ENCODE results near the gene HIF1AN. TPM values are rescaled to one million over a fixed set of nuclear protein-coding genes. Genes with fewer than 3 reads are reported as not detected.
A peak's percentile ranks its signal among the peaks of the same experiment; 100 is the strongest.

HIF1AN gene
- total RNA-seq, 1 experiment from 2014 or later = 49.9 TPM

DNA sequence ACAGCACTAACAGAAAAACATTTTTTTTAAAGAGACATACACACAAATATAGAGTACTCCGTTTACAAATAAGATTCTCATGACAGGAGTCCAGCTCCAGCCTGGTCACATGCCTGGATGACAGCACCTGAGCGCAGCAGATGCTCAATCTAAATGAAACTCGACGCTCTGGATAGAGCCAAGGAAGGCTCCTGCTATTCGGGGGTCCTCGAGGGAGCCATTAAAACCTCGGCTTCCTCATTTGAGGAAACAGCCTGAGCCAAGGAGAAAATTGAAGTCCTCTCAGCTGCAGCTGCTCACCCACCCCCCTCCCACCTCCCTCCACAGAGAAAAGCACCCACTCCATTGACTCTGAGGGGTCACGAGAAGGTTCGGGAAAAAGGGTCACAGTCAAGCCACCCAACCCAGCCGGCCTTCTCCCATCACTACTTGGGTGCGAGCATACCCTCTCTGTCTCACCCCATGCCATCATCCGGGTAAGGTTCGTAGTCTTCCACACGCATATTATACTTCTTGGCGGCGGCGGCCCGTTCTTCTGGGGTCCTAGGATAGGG, 6.7 kb upstream of the HIF1AN start:
- POLR2A ChIA-PET = no interaction called here
- peaks cover 13% of the 10 kb centered on the region for H3K4me1 Mint-ChIP-seq
- no peak overlapping the region for H3K27ac Mint-ChIP-seq
- CTCF ChIA-PET = interaction anchor here (2.7 kb wide), 1 partner anchor 10 kb away, joined by 16 read pairs; no protein-coding TSS in a partner anchor
- no peak for DNase-seq (ENCODE audit: low spot score)
- H3K36me3 Mint-ChIP-seq = peaks cover 26% of the 10 kb centered on the region
- TF ChIP-seq, protein P1, sequence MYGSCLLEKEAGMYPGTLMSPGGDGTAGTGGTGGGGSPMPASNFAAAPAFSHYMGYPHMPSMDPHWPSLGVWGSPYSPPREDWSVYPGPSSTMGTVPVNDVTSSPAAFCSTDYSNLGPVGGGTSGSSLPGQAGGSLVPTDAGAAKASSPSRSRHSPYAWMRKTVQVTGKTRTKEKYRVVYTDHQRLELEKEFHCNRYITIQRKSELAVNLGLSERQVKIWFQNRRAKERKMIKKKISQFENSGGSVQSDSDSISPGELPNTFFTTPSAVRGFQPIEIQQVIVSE (CRISPR knock-in tag; IDR thresholded peaks at IDR 0.05; ENCODE audit: borderline replicate concordance) = no peak
- TF ChIP-seq KAT7 (CRISPR knock-in tag; IDR thresholded peaks at IDR 0.05; ENCODE audit: borderline replicate concordance) = no peak
- peak; percentile 13; the same call in 1 of the 2 replicates for TF ChIP-seq ZNF138 (CRISPR knock-in tag; conservative IDR thresholded peaks at IDR 0.05)
- no peaks in the 10 kb centered on the region for H3K27me3 Mint-ChIP-seq (ENCODE audit: low read depth)
- ATAC-seq = no peak
- H3K4me3 Mint-ChIP-seq = peak overlapping the region; percentile 99
- H3K9me3 Mint-ChIP-seq = no peaks in the 10 kb centered on the region

GRCh38 chr10:100529475-100530298, 6.1 kb upstream of the HIF1AN start, which contains the start of gene NDUFB8:
NDUFB8 (minus strand) TSS chr10:100529871; CDS start chr10:100529851, 20 bp downstream.
- Mint-ChIP-seq H3K9me3 (no peaks in the 10 kb centered on the region), H3K36me3 (peaks cover 22% of the 10 kb centered on the region), H3K27ac (peak within 1 kb of the TSS; percentile 78), H3K4me1 (peaks cover 13% of the 10 kb centered on the region), H3K4me3 (peak within 1 kb of the TSS; percentile 99), H3K27me3 (ENCODE audit: low read depth) (no peaks in the 10 kb centered on the region)
- CTCF ChIA-PET = interaction anchor here (1.0 to 1.4 kb wide), 3 partner anchors 11 to 21 kb away, joined by 3 to 6 read pairs (median 4); no protein-coding TSS in a partner anchor
- peak; percentile 84 for DNase-seq (ENCODE audit: low spot score)
- POLR2A ChIA-PET = no interaction called here
- peak; percentile 87 for ATAC-seq
- peak; percentile 47; the same call in 1 of the 2 replicates for TF ChIP-seq SMAD3 (CRISPR knock-in tag; IDR thresholded peaks at IDR 0.05; ENCODE audit: borderline replicate concordance)
- TF ChIP-seq, protein P2, sequence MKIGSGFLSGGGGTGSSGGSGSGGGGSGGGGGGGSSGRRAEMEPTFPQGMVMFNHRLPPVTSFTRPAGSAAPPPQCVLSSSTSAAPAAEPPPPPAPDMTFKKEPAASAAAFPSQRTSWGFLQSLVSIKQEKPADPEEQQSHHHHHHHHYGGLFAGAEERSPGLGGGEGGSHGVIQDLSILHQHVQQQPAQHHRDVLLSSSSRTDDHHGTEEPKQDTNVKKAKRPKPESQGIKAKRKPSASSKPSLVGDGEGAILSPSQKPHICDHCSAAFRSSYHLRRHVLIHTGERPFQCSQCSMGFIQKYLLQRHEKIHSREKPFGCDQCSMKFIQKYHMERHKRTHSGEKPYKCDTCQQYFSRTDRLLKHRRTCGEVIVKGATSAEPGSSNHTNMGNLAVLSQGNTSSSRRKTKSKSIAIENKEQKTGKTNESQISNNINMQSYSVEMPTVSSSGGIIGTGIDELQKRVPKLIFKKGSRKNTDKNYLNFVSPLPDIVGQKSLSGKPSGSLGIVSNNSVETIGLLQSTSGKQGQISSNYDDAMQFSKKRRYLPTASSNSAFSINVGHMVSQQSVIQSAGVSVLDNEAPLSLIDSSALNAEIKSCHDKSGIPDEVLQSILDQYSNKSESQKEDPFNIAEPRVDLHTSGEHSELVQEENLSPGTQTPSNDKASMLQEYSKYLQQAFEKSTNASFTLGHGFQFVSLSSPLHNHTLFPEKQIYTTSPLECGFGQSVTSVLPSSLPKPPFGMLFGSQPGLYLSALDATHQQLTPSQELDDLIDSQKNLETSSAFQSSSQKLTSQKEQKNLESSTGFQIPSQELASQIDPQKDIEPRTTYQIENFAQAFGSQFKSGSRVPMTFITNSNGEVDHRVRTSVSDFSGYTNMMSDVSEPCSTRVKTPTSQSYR (CRISPR knock-in tag; IDR thresholded peaks at IDR 0.05) = no peak
- no peak for TF ChIP-seq TEAD4 (CRISPR knock-in tag; IDR thresholded peaks at IDR 0.05)
- TF ChIP-seq E2F1 (CRISPR knock-in tag; IDR thresholded peaks at IDR 0.05) = no peak
- TF ChIP-seq NR1H2 (CRISPR knock-in tag; IDR thresholded peaks at IDR 0.05) = no peak
- TF ChIP-seq ZNF263 (CRISPR knock-in tag; IDR thresholded peaks at IDR 0.05; ENCODE audit: low read depth) = no peak
- TF ChIP-seq ZNF532 (CRISPR knock-in tag; IDR thresholded peaks at IDR 0.05; ENCODE audit: borderline replicate concordance) = no peak
- TF ChIP-seq TEAD1 (CRISPR knock-in tag; IDR thresholded peaks at IDR 0.05) = peak; percentile 75
- peak; percentile 59; the same call in 1 of the 2 replicates for TF ChIP-seq MAX (CRISPR knock-in tag; IDR thresholded peaks at IDR 0.05)
- no peak for TF ChIP-seq ZNF671 (CRISPR knock-in tag; IDR thresholded peaks at IDR 0.05)
- TF ChIP-seq MXD4 (CRISPR knock-in tag; IDR thresholded peaks at IDR 0.05; ENCODE audit: borderline replicate concordance) = no peak
- TF ChIP-seq SMAD4 (CRISPR knock-in tag; IDR thresholded peaks at IDR 0.05) = no peak
- TF ChIP-seq ETV6 (CRISPR knock-in tag; IDR thresholded peaks at IDR 0.05) = 0 out of 2 replicates have a peak, but pooled peaks have one; percentile 59
- 0 out of 2 replicates have a peak, but pooled peaks have one; percentile 78 for TF ChIP-seq ZNF232 (CRISPR knock-in tag; IDR thresholded peaks at IDR 0.05)
- no peak for TF ChIP-seq TCF7 (CRISPR knock-in tag; IDR thresholded peaks at IDR 0.05; ENCODE audit: low read depth)
- peak; percentile 63; the same call in 1 of the 2 replicates for TF ChIP-seq TP53 (CRISPR knock-in tag; IDR thresholded peaks at IDR 0.05)
- no peak for TF ChIP-seq ZNF317 (CRISPR knock-in tag; IDR thresholded peaks at IDR 0.05; ENCODE audit: borderline replicate concordance, low read depth)
- TF ChIP-seq, protein P3, sequence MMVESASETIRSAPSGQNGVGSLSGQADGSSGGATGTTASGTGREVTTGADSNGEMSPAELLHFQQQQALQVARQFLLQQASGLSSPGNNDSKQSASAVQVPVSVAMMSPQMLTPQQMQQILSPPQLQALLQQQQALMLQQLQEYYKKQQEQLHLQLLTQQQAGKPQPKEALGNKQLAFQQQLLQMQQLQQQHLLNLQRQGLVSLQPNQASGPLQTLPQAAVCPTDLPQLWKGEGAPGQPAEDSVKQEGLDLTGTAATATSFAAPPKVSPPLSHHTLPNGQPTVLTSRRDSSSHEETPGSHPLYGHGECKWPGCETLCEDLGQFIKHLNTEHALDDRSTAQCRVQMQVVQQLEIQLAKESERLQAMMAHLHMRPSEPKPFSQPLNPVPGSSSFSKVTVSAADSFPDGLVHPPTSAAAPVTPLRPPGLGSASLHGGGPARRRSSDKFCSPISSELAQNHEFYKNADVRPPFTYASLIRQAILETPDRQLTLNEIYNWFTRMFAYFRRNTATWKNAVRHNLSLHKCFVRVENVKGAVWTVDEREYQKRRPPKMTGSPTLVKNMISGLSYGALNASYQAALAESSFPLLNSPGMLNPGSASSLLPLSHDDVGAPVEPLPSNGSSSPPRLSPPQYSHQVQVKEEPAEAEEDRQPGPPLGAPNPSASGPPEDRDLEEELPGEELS (CRISPR knock-in tag; IDR thresholded peaks at IDR 0.05) = no peak
- TF ChIP-seq SP1 (CRISPR knock-in tag; conservative IDR thresholded peaks at IDR 0.05) = peak; percentile 64; the same call in 1 of the 2 replicates
